ENCODE measurements around the gene TMEM254. TPM values are rescaled to one million over a fixed set of nuclear protein-coding genes. Genes with fewer than 3 reads are reported as not detected.

Gene TMEM254
- total and polyA plus RNA-seq, 2 of the 13 experiments (the other 11 are each of a cell fraction or from before 2014, with no cell fraction given) = 11.2 to 39.0 TPM

GRCh38 chr10:80090121-80090520, 11.7 kb downstream of the TMEM254 start:
- DNase-seq (ENCODE audit: low spot score) (no peak), ATAC-seq (no peak), FAIRE-seq (no peak)

More at GRCh38 chr10:80090121-80090520, 11.7 kb downstream of the TMEM254 start:
- Histone ChIP-seq H3K79me2 (ENCODE audit: insufficient read depth, low read length) (no peaks in the 10 kb centered on the region), H3K9ac (ENCODE audit: insufficient read depth, low read depth, low read length) (no peak overlapping the region), H3K4me3 (replicated peaks in 1 of 3; ENCODE audit: insufficient read depth in 1 of 3, low read depth in 2 of 3, low read length in 3 of 3) (no peak overlapping the region), H3K9me3 (ENCODE audit: low read length) (no peaks in the 10 kb centered on the region), H2AFZ (ENCODE audit: low read length) (no peak overlapping the region), H3K36me3 (replicated peaks in 1 of 2; ENCODE audit: control insufficient read depth in 1 of 2, insufficient read depth in 2 of 2, low read length in 2 of 2) (no peaks in the 10 kb centered on the region), H4K20me1 (ENCODE audit: insufficient read depth, low read length) (no peaks in the 10 kb centered on the region), H3K4me1 (ENCODE audit: insufficient read depth, low read length) (no peaks in the 10 kb centered on the region), H3K27me3 (ENCODE audit: control insufficient read depth in 1 of 2, insufficient read depth in 2 of 2, low read length in 2 of 2) (no peaks in the 10 kb centered on the region; a peak in 1 of 5 replicates), H3K4me2 (ENCODE audit: low read depth, low read length) (no peak overlapping the region), H3K27ac (ENCODE audit: extremely low read length, insufficient read depth, low read length) (no peak overlapping the region)
- BruUV-seq (replicated peaks) = no TSS peak
- in situ Hi-C loops (cut with HindIII; ENCODE audit: extremely low pct_ligation_motif_present, low pct_unique_long_range_greater_than_20kb) (no loop called here), intact Hi-C loops (cut with micrococcal nuclease; ENCODE audit: unreplicated experiment) (no loop called here)
- POLR2A ChIA-PET = interaction anchor here (0.8 kb wide), 1 partner anchor 11 kb away, joined by 3 read pairs; no protein-coding TSS in a partner anchor
- TF ChIP-seq ZFP36 (IDR thresholded peaks at IDR 0.05; ENCODE audit: borderline replicate concordance, low read depth, low read length, partially characterized antibody) (no peak), AGO1 (IDR thresholded peaks at IDR 0.05; ENCODE audit: low read depth, low read length, poor library complexity, severe bottlenecking) (no peak), ZBTB46 (CRISPR knock-in tag; IDR thresholded peaks at IDR 0.05; ENCODE audit: borderline replicate concordance) (no peak), NKX3-1 (CRISPR knock-in tag; IDR thresholded peaks at IDR 0.05) (no peak), KDM6A (CRISPR knock-in tag; IDR thresholded peaks at IDR 0.05; ENCODE audit: low read depth) (no peak), KMT2B (CRISPR knock-in tag; IDR thresholded peaks at IDR 0.05) (no peak), SRY (CRISPR knock-in tag; IDR thresholded peaks at IDR 0.05) (no peak), PBX3 (CRISPR knock-in tag; IDR thresholded peaks at IDR 0.05; ENCODE audit: borderline replicate concordance) (no peak), HNF1A (IDR thresholded peaks at IDR 0.05; ENCODE audit: low read depth) (no peak), HNF1A (CRISPR knock-in tag; IDR thresholded peaks at IDR 0.05; ENCODE audit: borderline replicate concordance) (no peak), ZNF33B (CRISPR knock-in tag; IDR thresholded peaks at IDR 0.05) (no peak), ZBTB7B (CRISPR knock-in tag; IDR thresholded peaks at IDR 0.05) (no peak), NR1H2 (CRISPR knock-in tag; IDR thresholded peaks at IDR 0.05; ENCODE audit: borderline replicate concordance, low read depth) (no peak), EHMT2 (IDR thresholded peaks at IDR 0.05; ENCODE audit: borderline replicate concordance, low read depth, low read length) (no peak), FOXK1 (CRISPR knock-in tag; IDR thresholded peaks at IDR 0.05; ENCODE audit: borderline replicate concordance, low read depth) (no peak)
- CTCF ChIA-PET (ENCODE audit: low intra/inter-chr PET ratio, low total read pairs) = no interaction called here
- WGBS (ENCODE audit: low lambda C conversion rate) = 96% methylated on average over 2 of the region's 2 CpGs
